WTC11 (cell line): ENCODE data around the gene NT5C3B. TPM values are rescaled to one million over a fixed set of nuclear protein-coding genes. Genes with fewer than 3 reads are reported as not detected.
A peak's percentile ranks its signal among the peaks of the same experiment; 100 is the strongest.

Source experiments
- CREM ChIP-seq: sonication (generic); formaldehyde crosslinking; IDR thresholded peaks from 2 replicates; pipeline ENCODE4 v1.8.1; 2022; ENCODE audit warnings: mild to moderate bottlenecking, missing genetic modification reagents, moderate library complexity
- ESRRA ChIP-seq: sonication (generic); formaldehyde crosslinking; IDR thresholded peaks from 2 replicates; pipeline ENCODE4 v1.8.1; 2022; ENCODE audit warnings: mild to moderate bottlenecking, missing genetic modification reagents, borderline replicate concordance
- ETV6 ChIP-seq: sonication (generic); formaldehyde crosslinking; IDR thresholded peaks from 2 replicates; pipeline ENCODE4 v1.8.1; 2022; ENCODE audit warnings: mild to moderate bottlenecking, missing genetic modification reagents
- IRF2 ChIP-seq: sonication (generic); formaldehyde crosslinking; IDR thresholded peaks from 2 replicates; pipeline ENCODE4 v1.8.0; 2022; ENCODE audit warnings: low read depth, missing genetic modification reagents, borderline replicate concordance
- KAT7 ChIP-seq: sonication (generic); formaldehyde crosslinking; IDR thresholded peaks from 2 replicates; pipeline ENCODE4 v1.8.1; 2023; ENCODE audit warnings: missing genetic modification reagents, mild to moderate bottlenecking, borderline replicate concordance
- NR1H2 ChIP-seq: sonication (generic); formaldehyde crosslinking; IDR thresholded peaks from 2 replicates; pipeline ENCODE4 v1.9.0; 2021; ENCODE audit warnings: mild to moderate bottlenecking, moderate library complexity, missing genetic modification reagents
- PRRX2 ChIP-seq: fragments of 250-450 bp; sonication (Bioruptor Pico); IDR thresholded peaks from 2 replicates; pipeline ENCODE4 v1.8.0; 2021; ENCODE audit warnings: mild to moderate bottlenecking
- SMAD3 ChIP-seq: sonication (generic); formaldehyde crosslinking; IDR thresholded peaks from 2 replicates; pipeline ENCODE4 v1.8.0; 2022; ENCODE audit warnings: missing genetic modification reagents, mild to moderate bottlenecking, borderline replicate concordance
- SOX15 ChIP-seq: fragments of 250-450 bp; sonication (Bioruptor Pico); IDR thresholded peaks from 2 replicates; pipeline ENCODE4 v1.9.0; 2021; ENCODE audit warnings: mild to moderate bottlenecking
- TEAD4 ChIP-seq: sonication (generic); formaldehyde crosslinking; IDR thresholded peaks from 2 replicates; pipeline ENCODE4 v1.8.0; 2022; ENCODE audit warnings: mild to moderate bottlenecking, missing genetic modification reagents
- ZNF263 ChIP-seq: sonication (generic); formaldehyde crosslinking; IDR thresholded peaks from 2 replicates; pipeline ENCODE4 v1.8.1; 2022; ENCODE audit warnings: low read depth, mild to moderate bottlenecking, moderate library complexity, missing genetic modification reagents
- ZNF396 ChIP-seq: fragments of 250-450 bp; sonication (Bioruptor Pico); IDR thresholded peaks from 2 replicates; pipeline ENCODE4 v1.8.0; 2021; ENCODE audit warnings: mild to moderate bottlenecking, moderate library complexity, borderline replicate concordance
- ZNF416 ChIP-seq: fragments of 250-450 bp; sonication (Bioruptor Pico); IDR thresholded peaks from 2 replicates; pipeline ENCODE4 v1.9.0; 2021; ENCODE audit warnings: mild to moderate bottlenecking, inconsistent platforms
- ZNF671 ChIP-seq: fragments of 250-450 bp; sonication (Bioruptor Pico); IDR thresholded peaks from 2 replicates; pipeline ENCODE4 v1.8.0; 2021; ENCODE audit warnings: mild to moderate bottlenecking
- total RNA-seq: library from RNA; stranded (reverse); gene quantifications from 3 replicates; pipeline ENCODE4 v1.2.3, GENCODE V29; 2021
- TF ChIP-seq, protein P1 (sequence below): sonication (generic); formaldehyde crosslinking; IDR thresholded peaks from 2 replicates; pipeline ENCODE4 v1.8.0; 2022; ENCODE audit warnings: missing genetic modification reagents
- TF ChIP-seq, protein P2 (sequence below): sonication (generic); formaldehyde crosslinking; IDR thresholded peaks from 2 replicates; pipeline ENCODE4 v1.8.1; 2023; ENCODE audit warnings: mild to moderate bottlenecking, moderate library complexity, missing genetic modification reagents
- TF ChIP-seq, protein P3 (sequence below): sonication (generic); formaldehyde crosslinking; IDR thresholded peaks from 2 replicates; pipeline ENCODE4 v1.8.1; 2023; ENCODE audit warnings: mild to moderate bottlenecking, missing genetic modification reagents, moderate library complexity
- TF ChIP-seq, protein P4 (sequence below): sonication (generic); formaldehyde crosslinking; IDR thresholded peaks from 2 replicates; pipeline ENCODE4 v1.8.0; 2022; ENCODE audit warnings: mild to moderate bottlenecking, missing genetic modification reagents
- TF ChIP-seq, protein P5 (sequence below): fragments of 250-450 bp; sonication (Bioruptor Pico); IDR thresholded peaks from 2 replicates; pipeline ENCODE4 v1.9.0; 2021; ENCODE audit warnings: mild to moderate bottlenecking
- TF ChIP-seq, protein P6 (sequence below): sonication (generic); formaldehyde crosslinking; IDR thresholded peaks from 2 replicates; pipeline ENCODE4 v1.8.0; 2023; ENCODE audit warnings: missing genetic modification reagents
- TF ChIP-seq, protein P7 (sequence below): sonication (generic); formaldehyde crosslinking; IDR thresholded peaks from 2 replicates; pipeline ENCODE4 v1.8.1; 2023; ENCODE audit warnings: mild to moderate bottlenecking, missing genetic modification reagents

The NT5C3B gene
- total RNA-seq, 1 experiment from 2014 or later = 58.1 TPM

DNA sequence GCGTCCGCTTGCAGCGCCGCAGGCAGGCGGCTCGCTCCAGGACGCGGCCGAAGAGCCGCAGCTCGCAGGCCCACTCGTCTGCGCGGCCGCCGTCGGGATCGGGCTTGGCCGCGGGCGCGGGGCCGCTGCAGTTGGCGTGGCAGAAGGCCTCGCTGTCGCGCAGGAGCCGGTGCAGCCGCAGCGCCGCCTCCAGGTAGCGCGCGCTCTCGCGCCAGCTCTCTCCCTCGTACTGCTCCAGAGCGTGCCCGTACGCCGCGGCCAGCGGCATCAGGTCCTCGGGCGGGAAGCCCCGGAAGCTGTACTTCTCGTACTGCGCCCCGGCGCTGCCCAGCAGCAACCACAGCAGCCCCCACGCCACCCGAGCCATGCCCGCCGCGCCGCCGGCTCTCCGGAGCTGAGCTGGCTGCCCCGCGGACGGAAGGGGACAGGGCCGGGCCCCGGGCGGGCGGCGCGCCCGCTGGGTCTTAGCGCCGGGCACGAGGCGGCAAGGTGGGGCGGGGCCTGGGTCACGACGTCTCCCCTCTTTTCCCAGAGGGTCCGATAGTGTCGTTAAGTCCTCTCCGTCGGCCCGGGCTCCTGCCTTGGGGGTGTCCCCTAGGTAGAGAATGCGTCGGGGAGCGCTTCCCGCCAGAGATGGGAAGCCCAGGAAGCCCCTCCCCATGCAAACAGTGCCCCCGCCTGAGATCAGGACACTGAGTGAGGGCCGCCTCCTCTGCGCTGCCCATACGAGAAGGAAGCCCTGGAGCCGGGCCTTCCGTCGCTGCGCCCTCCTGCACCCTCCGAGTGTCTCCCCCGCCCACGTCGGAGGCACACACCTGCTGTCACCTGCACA is 24.3 kb downstream of the NT5C3B start, which contains the start of gene P3H4 (continued):
- TF ChIP-seq, protein P1, sequence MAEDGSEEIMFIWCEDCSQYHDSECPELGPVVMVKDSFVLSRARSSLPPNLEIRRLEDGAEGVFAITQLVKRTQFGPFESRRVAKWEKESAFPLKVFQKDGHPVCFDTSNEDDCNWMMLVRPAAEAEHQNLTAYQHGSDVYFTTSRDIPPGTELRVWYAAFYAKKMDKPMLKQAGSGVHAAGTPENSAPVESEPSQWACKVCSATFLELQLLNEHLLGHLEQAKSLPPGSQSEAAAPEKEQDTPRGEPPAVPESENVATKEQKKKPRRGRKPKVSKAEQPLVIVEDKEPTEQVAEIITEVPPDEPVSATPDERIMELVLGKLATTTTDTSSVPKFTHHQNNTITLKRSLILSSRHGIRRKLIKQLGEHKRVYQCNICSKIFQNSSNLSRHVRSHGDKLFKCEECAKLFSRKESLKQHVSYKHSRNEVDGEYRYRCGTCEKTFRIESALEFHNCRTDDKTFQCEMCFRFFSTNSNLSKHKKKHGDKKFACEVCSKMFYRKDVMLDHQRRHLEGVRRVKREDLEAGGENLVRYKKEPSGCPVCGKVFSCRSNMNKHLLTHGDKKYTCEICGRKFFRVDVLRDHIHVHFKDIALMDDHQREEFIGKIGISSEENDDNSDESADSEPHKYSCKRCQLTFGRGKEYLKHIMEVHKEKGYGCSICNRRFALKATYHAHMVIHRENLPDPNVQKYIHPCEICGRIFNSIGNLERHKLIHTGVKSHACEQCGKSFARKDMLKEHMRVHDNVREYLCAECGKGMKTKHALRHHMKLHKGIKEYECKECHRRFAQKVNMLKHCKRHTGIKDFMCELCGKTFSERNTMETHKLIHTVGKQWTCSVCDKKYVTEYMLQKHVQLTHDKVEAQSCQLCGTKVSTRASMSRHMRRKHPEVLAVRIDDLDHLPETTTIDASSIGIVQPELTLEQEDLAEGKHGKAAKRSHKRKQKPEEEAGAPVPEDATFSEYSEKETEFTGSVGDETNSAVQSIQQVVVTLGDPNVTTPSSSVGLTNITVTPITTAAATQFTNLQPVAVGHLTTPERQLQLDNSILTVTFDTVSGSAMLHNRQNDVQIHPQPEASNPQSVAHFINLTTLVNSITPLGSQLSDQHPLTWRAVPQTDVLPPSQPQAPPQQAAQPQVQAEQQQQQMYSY (CRISPR knock-in tag) = no peak
- TF ChIP-seq, protein P2, sequence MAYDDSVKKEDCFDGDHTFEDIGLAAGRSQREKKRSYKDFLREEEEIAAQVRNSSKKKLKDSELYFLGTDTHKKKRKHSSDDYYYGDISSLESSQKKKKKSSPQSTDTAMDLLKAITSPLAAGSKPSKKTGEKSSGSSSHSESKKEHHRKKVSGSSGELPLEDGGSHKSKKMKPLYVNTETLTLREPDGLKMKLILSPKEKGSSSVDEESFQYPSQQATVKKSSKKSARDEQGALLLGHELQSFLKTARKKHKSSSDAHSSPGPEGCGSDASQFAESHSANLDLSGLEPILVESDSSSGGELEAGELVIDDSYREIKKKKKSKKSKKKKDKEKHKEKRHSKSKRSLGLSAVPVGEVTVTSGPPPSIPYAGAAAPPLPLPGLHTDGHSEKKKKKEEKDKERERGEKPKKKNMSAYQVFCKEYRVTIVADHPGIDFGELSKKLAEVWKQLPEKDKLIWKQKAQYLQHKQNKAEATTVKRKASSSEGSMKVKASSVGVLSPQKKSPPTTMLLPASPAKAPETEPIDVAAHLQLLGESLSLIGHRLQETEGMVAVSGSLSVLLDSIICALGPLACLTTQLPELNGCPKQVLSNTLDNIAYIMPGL (CRISPR knock-in tag) = peak; percentile 97
- TF ChIP-seq ESRRA (CRISPR knock-in tag) = peak; percentile 83; the same call in 1 of the 2 replicates
- TF ChIP-seq, protein P3, sequence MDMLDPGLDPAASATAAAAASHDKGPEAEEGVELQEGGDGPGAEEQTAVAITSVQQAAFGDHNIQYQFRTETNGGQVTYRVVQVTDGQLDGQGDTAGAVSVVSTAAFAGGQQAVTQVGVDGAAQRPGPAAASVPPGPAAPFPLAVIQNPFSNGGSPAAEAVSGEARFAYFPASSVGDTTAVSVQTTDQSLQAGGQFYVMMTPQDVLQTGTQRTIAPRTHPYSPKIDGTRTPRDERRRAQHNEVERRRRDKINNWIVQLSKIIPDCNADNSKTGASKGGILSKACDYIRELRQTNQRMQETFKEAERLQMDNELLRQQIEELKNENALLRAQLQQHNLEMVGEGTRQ (CRISPR knock-in tag) = peak; percentile 30; the same call in 1 of the 2 replicates
- TF ChIP-seq SOX15 (CRISPR knock-in tag) = no peak
- TF ChIP-seq CREM (CRISPR knock-in tag) = peak; percentile 67; the same call in 1 of the 2 replicates
- 0 out of 2 replicates have a peak, but pooled peaks have one; percentile 14 for TF ChIP-seq IRF2 (CRISPR knock-in tag)
- peak; percentile 47; the same call in 1 of the 2 replicates for TF ChIP-seq ZNF263 (CRISPR knock-in tag)
- TF ChIP-seq PRRX2 (CRISPR knock-in tag) = no peak
- TF ChIP-seq, protein P4, sequence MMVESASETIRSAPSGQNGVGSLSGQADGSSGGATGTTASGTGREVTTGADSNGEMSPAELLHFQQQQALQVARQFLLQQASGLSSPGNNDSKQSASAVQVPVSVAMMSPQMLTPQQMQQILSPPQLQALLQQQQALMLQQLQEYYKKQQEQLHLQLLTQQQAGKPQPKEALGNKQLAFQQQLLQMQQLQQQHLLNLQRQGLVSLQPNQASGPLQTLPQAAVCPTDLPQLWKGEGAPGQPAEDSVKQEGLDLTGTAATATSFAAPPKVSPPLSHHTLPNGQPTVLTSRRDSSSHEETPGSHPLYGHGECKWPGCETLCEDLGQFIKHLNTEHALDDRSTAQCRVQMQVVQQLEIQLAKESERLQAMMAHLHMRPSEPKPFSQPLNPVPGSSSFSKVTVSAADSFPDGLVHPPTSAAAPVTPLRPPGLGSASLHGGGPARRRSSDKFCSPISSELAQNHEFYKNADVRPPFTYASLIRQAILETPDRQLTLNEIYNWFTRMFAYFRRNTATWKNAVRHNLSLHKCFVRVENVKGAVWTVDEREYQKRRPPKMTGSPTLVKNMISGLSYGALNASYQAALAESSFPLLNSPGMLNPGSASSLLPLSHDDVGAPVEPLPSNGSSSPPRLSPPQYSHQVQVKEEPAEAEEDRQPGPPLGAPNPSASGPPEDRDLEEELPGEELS (CRISPR knock-in tag) = no peak
- no peak for TF ChIP-seq SMAD3 (CRISPR knock-in tag)
- TF ChIP-seq, protein P5, sequence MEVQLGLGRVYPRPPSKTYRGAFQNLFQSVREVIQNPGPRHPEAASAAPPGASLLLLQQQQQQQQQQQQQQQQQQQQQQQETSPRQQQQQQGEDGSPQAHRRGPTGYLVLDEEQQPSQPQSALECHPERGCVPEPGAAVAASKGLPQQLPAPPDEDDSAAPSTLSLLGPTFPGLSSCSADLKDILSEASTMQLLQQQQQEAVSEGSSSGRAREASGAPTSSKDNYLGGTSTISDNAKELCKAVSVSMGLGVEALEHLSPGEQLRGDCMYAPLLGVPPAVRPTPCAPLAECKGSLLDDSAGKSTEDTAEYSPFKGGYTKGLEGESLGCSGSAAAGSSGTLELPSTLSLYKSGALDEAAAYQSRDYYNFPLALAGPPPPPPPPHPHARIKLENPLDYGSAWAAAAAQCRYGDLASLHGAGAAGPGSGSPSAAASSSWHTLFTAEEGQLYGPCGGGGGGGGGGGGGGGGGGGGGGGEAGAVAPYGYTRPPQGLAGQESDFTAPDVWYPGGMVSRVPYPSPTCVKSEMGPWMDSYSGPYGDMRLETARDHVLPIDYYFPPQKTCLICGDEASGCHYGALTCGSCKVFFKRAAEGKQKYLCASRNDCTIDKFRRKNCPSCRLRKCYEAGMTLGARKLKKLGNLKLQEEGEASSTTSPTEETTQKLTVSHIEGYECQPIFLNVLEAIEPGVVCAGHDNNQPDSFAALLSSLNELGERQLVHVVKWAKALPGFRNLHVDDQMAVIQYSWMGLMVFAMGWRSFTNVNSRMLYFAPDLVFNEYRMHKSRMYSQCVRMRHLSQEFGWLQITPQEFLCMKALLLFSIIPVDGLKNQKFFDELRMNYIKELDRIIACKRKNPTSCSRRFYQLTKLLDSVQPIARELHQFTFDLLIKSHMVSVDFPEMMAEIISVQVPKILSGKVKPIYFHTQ = no peak
- TF ChIP-seq ZNF416 (CRISPR knock-in tag) = 0 out of 2 replicates have a peak, but pooled peaks have one; percentile 28
- no peak for TF ChIP-seq ZNF396
- TF ChIP-seq, protein P6, sequence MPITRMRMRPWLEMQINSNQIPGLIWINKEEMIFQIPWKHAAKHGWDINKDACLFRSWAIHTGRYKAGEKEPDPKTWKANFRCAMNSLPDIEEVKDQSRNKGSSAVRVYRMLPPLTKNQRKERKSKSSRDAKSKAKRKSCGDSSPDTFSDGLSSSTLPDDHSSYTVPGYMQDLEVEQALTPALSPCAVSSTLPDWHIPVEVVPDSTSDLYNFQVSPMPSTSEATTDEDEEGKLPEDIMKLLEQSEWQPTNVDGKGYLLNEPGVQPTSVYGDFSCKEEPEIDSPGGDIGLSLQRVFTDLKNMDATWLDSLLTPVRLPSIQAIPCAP (CRISPR knock-in tag) = no peak; the same call in none of the 2 replicates
- TF ChIP-seq, protein P7, sequence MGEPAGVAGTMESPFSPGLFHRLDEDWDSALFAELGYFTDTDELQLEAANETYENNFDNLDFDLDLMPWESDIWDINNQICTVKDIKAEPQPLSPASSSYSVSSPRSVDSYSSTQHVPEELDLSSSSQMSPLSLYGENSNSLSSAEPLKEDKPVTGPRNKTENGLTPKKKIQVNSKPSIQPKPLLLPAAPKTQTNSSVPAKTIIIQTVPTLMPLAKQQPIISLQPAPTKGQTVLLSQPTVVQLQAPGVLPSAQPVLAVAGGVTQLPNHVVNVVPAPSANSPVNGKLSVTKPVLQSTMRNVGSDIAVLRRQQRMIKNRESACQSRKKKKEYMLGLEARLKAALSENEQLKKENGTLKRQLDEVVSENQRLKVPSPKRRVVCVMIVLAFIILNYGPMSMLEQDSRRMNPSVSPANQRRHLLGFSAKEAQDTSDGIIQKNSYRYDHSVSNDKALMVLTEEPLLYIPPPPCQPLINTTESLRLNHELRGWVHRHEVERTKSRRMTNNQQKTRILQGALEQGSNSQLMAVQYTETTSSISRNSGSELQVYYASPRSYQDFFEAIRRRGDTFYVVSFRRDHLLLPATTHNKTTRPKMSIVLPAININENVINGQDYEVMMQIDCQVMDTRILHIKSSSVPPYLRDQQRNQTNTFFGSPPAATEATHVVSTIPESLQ (CRISPR knock-in tag) = no peak
- TF ChIP-seq ZNF671 = no peak
- peak; percentile 39; the same call in 1 of the 2 replicates for TF ChIP-seq ETV6 (CRISPR knock-in tag)
- TF ChIP-seq NR1H2 (CRISPR knock-in tag) = no peak
- 0 out of 2 replicates have a peak, but pooled peaks have one; percentile 26 for TF ChIP-seq KAT7 (CRISPR knock-in tag)
- no peak for TF ChIP-seq TEAD4
